Measurements from ENCODE around the gene CEP112. TPM values are rescaled to one million over a fixed set of nuclear protein-coding genes. Genes with fewer than 3 reads are reported as not detected.
A peak's percentile ranks its signal among the peaks of the same experiment; 100 is the strongest.

Gene CEP112
- total RNA-seq = 1 to 10 TPM in 2 of 5 experiments, under 1 TPM in 3; 0.46 to 2.5 (median 0.76) TPM
- under 1 TPM in 1 of 2 donors, not detected in 1; 0.08 TPM for polyA plus RNA-seq
- 2.2 reads per million, percentile 10 among the genes with 10 or more reads in this experiment for total RNA-seq

DNA sequence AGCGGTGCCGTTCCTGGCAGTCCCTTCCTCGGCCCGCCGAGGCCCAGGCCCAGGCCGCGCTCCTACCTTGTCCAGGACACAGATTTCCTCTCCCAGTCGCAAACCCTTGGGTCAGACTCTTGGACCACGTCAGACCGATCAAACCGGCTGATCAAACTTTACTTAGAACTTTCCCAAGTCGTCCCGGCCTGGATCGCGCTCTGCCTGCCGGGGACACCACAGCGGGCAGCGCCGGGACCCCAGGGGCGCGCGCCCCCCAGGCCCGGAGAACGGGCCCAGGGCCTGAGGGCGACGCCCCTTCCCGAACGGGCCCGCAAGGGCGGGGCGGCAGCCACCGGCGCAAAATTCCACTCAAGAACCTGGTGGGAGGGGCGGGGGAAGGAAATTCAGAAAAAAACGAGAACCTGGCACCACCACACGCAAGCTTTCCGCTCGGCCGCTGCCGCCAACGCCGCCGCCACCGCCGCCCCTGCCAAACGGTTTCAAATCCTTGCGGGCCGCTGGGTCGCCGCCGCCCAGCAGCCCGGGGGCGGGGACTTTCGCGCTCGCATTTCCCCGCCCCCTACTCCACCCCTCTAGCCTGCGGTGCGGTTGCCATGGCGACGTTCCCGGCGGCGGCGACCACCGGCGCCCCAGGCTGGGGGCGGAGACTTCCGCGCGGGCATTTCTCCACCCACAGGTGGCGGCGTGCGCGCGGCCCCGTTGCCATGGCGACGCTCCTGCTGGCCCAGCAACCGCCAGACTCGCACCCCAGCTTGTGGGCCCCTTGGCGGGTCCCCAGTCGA lies at the start of gene CEP112:
Gene CEP112 (minus strand): TSS at position 541 of the 785 bp plus-strand sequence.
- POLR2A ChIA-PET = interaction anchor here (1.2 kb wide), 1 partner anchor 8 kb away, joined by 5 read pairs; no protein-coding TSS in a partner anchor
- H3K36me3 ChIP-seq (ENCODE audit: control insufficient read depth in 2 of 3, insufficient read depth in 3 of 3, low read length in 3 of 3) = no peaks in the 10 kb centered on the region
- H3K27me3 Mint-ChIP-seq = peaks cover 0 to 10% (median 0%) of the 10 kb centered on the region in 5 donors
- peaks cover 5 to 12% of the 10 kb centered on the region in 2 donors for H3K4me1 ChIP-seq (ENCODE audit: control insufficient read depth in 2 of 2, insufficient read depth in 2 of 2, low read length in 2 of 2)
- DNase-seq (peak; percentile 71 to 88 (median 77)), ATAC-seq (peak; percentile 95)
- H3K4me3 Mint-ChIP-seq = peak within 1 kb of the TSS; percentile 78 to 89 (median 84)
- no peaks in the 10 kb centered on the region for H3K36me3 Mint-ChIP-seq
- peaks cover 6 to 18% (median 16%) of the 10 kb centered on the region in 7 donors for H3K4me1 Mint-ChIP-seq
- H3K9me3 Mint-ChIP-seq = no peaks in the 10 kb centered on the region
- intact Hi-C loops (cut with micrococcal nuclease) = loop anchor here (1.0 to 2.0 kb wide), 2 partner anchors 55 to 111 kb away; partner anchors contain the start of gene PRKCA (in 1 of the 2)
- H3K27me3 ChIP-seq (ENCODE audit: control insufficient read depth in 2 of 2, insufficient read depth in 2 of 2, low read length in 2 of 2) = no peaks in the 10 kb centered on the region
- H3K4me3 ChIP-seq (ENCODE audit: low read length) = peak within 1 kb of the TSS; percentile 67
- CTCF ChIA-PET = interaction anchor here (0.5 to 1.2 kb wide), 2 partner anchors 8 to 9 kb away, joined by 3 to 5 read pairs; no protein-coding TSS in a partner anchor
- no peaks in the 10 kb centered on the region for H3K9me3 ChIP-seq (ENCODE audit: control insufficient read depth in 2 of 3, low read length in 3 of 3)
- H3K27ac ChIP-seq (ENCODE audit: low read depth, low read length) = peak within 1 kb of the TSS; percentile 69
- H3K27ac Mint-ChIP-seq = peak within 1 kb of the TSS; percentile 80 to 97 (median 87)

DNA sequence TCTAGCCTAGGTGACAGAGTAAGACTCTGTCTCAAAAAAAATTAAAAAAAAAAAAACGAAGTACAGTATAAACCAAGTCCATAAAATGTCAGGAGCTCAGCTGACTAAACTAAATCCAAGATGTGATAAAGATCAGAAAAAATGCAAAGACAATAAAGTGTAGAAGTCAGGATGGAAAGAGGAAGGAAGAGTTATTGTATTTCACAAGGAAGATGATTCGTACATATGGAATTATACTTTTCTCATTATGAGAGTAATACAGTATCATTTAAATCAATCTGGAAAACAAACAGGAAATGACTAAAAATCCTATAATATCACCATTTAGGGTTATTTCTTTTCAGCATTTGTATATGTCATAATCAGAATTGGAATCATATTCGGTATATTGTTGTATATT lies 48.7 kb upstream of the CEP112 start:
- no peak for DNase-seq
- CTCF ChIA-PET = interaction anchor here (0.6 kb wide), 1 partner anchor 188 kb away, joined by 3 read pairs; no protein-coding TSS in a partner anchor
- Mint-ChIP-seq H3K9me3 (peaks cover 0 to 2% (median 0%) of the 10 kb centered on the region in 11 donors), H3K36me3 (no peaks in the 10 kb centered on the region), H3K4me3 (no peak overlapping the region), H3K27me3 (peaks cover 0 to 4% (median 0%) of the 10 kb centered on the region in 5 donors), H3K4me1 (peaks cover 2 to 17% (median 12%) of the 10 kb centered on the region in 7 donors), H3K27ac (peak overlapping the region in 1 of 9 donors; percentile 13)
- ATAC-seq = no peak
- Histone ChIP-seq H3K36me3 (ENCODE audit: control insufficient read depth in 2 of 3, insufficient read depth in 3 of 3, low read length in 3 of 3) (no peaks in the 10 kb centered on the region), H3K9me3 (ENCODE audit: control insufficient read depth in 2 of 3, low read length in 3 of 3) (no peaks in the 10 kb centered on the region), H3K4me3 (ENCODE audit: low read length) (no peak overlapping the region), H3K4me1 (ENCODE audit: control insufficient read depth in 2 of 2, insufficient read depth in 2 of 2, low read length in 2 of 2) (peaks cover 0 to 11% of the 10 kb centered on the region in 2 donors), H3K27me3 (ENCODE audit: control insufficient read depth in 2 of 2, insufficient read depth in 2 of 2, low read length in 2 of 2) (no peaks in the 10 kb centered on the region), H3K27ac (ENCODE audit: low read depth, low read length) (no peak overlapping the region)
- intact Hi-C loops (cut with micrococcal nuclease) = no loop called here
- POLR2A ChIA-PET = no interaction called here

DNA sequence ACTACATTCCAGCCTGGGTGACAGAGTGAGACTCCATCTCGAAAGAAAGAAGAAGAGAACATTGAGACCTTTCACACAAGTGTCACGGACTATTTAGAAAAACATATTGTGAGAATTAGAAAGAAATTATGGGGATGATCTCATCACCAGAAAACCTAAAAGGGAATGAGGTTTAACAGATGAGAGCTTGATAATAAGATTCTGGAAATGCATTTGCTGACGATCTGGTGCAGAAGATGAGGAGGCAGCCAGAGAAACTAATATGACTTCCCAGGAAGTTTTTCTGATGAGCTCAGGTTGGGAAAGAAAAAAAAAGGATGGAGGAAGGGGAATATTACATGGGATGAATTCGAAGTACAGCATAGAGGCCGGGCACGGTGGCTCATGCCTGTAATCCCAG lies 48.1 kb upstream of the CEP112 start:
- Mint-ChIP-seq H3K27me3 (peaks cover 0 to 4% (median 0%) of the 10 kb centered on the region in 5 donors), H3K27ac (no peak overlapping the region), H3K36me3 (no peaks in the 10 kb centered on the region), H3K4me1 (peaks cover 0 to 13% (median 7%) of the 10 kb centered on the region in 7 donors), H3K9me3 (peaks cover 0 to 2% (median 0%) of the 10 kb centered on the region in 11 donors), H3K4me3 (no peak overlapping the region)
- Histone ChIP-seq H3K4me1 (ENCODE audit: control insufficient read depth in 2 of 2, insufficient read depth in 2 of 2, low read length in 2 of 2) (peaks cover 0 to 5% of the 10 kb centered on the region in 2 donors), H3K4me3 (ENCODE audit: low read length) (no peak overlapping the region), H3K27ac (ENCODE audit: low read depth, low read length) (no peak overlapping the region), H3K27me3 (ENCODE audit: control insufficient read depth in 2 of 2, insufficient read depth in 2 of 2, low read length in 2 of 2) (no peaks in the 10 kb centered on the region), H3K36me3 (ENCODE audit: control insufficient read depth in 2 of 3, insufficient read depth in 3 of 3, low read length in 3 of 3) (no peaks in the 10 kb centered on the region), H3K9me3 (ENCODE audit: control insufficient read depth in 2 of 3, low read length in 3 of 3) (no peaks in the 10 kb centered on the region)
- DNase-seq (no peak), ATAC-seq (no peak)
- intact Hi-C loops (cut with micrococcal nuclease) = no loop called here
- ChIA-PET CTCF (no interaction called here), POLR2A (no interaction called here)

DNA sequence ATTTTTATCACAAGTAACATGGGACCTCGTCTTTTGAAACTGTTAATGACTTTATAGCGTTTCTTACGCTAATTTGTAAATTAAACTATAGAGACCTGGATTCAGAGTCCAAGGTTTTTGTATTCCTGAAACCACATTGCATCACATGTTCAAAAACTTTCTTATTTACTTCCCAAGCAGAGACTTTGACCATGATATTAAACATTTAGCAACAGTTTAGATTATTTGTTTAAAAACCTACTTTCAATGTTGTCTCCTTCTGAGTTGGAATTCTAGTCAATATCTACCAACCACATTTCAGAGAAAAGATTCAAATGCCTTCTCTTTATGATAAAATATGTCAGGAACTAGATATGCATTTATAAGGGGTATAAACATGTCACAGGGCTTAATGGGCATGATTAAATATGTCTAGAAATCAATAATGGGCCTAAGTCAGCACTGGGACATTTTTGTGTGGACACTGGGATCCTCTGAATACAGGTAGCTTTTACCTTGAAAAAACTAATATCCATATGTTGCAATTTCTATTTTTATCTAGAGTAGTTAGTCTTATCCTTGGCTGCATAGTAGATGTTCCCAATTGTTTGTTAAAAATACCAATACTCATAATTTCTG lies 43.6 kb upstream of the CEP112 start:
- H3K27ac Mint-ChIP-seq = no peak overlapping the region
- H3K36me3 Mint-ChIP-seq = no peaks in the 10 kb centered on the region
- H3K9me3 Mint-ChIP-seq = peaks cover 0 to 2% (median 0%) of the 10 kb centered on the region in 11 donors
- no peak for ATAC-seq
- no peaks in the 10 kb centered on the region for H3K36me3 ChIP-seq (ENCODE audit: control insufficient read depth in 2 of 3, insufficient read depth in 3 of 3, low read length in 3 of 3)
- DNase-seq = no peak
- no peaks in the 10 kb centered on the region for H3K9me3 ChIP-seq (ENCODE audit: control insufficient read depth in 2 of 3, low read length in 3 of 3)
- ChIA-PET CTCF (no interaction called here), POLR2A (no interaction called here)
- H3K27ac ChIP-seq (ENCODE audit: low read depth, low read length) = no peak overlapping the region
- H3K4me3 Mint-ChIP-seq = no peak overlapping the region
- H3K27me3 Mint-ChIP-seq = peaks cover 0 to 9% (median 0%) of the 10 kb centered on the region in 5 donors
- H3K27me3 ChIP-seq (ENCODE audit: control insufficient read depth in 2 of 2, insufficient read depth in 2 of 2, low read length in 2 of 2) = no peaks in the 10 kb centered on the region
- peaks cover 3 to 12% (median 10%) of the 10 kb centered on the region in 7 donors for H3K4me1 Mint-ChIP-seq
- intact Hi-C loops (cut with micrococcal nuclease) = no loop called here
- H3K4me1 ChIP-seq (ENCODE audit: control insufficient read depth in 2 of 2, insufficient read depth in 2 of 2, low read length in 2 of 2) = no peaks in the 10 kb centered on the region
- no peak overlapping the region for H3K4me3 ChIP-seq (ENCODE audit: low read length)

DNA sequence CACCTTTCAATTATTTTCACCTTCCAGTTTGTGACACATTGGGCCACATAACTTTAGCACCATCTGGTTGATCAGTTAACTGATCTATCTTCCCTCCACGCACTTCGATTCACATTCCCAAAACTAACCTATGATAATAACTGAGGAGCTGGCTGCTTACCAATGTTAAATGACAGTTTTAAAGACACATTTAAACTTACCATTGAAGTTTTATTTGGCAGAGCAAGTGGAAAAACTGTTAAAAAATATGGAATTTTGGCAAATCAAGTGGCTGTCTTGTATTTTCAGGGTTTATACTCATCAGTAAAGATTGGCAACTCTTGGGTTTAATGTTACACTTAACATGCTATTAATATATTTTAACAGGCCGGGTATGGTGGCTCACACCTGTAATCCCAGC lies 42.7 kb upstream of the CEP112 start:
- Histone ChIP-seq H3K27me3 (ENCODE audit: control insufficient read depth in 2 of 2, insufficient read depth in 2 of 2, low read length in 2 of 2) (no peaks in the 10 kb centered on the region), H3K9me3 (ENCODE audit: control insufficient read depth in 2 of 3, low read length in 3 of 3) (no peaks in the 10 kb centered on the region), H3K4me3 (ENCODE audit: low read length) (no peak overlapping the region), H3K36me3 (ENCODE audit: control insufficient read depth in 2 of 3, insufficient read depth in 3 of 3, low read length in 3 of 3) (no peaks in the 10 kb centered on the region), H3K4me1 (ENCODE audit: control insufficient read depth in 2 of 2, insufficient read depth in 2 of 2, low read length in 2 of 2) (no peaks in the 10 kb centered on the region), H3K27ac (ENCODE audit: low read depth, low read length) (no peak overlapping the region)
- Mint-ChIP-seq H3K27ac (no peak overlapping the region), H3K4me1 (peaks cover 3 to 12% (median 10%) of the 10 kb centered on the region in 7 donors), H3K9me3 (peaks cover 0 to 2% (median 0%) of the 10 kb centered on the region in 11 donors), H3K36me3 (no peaks in the 10 kb centered on the region), H3K27me3 (peaks cover 0 to 13% (median 0%) of the 10 kb centered on the region in 5 donors), H3K4me3 (no peak overlapping the region)
- ChIA-PET POLR2A (no interaction called here), CTCF (no interaction called here)
- no peak for DNase-seq
- intact Hi-C loops (cut with micrococcal nuclease) = no loop called here
- no peak for ATAC-seq

DNA sequence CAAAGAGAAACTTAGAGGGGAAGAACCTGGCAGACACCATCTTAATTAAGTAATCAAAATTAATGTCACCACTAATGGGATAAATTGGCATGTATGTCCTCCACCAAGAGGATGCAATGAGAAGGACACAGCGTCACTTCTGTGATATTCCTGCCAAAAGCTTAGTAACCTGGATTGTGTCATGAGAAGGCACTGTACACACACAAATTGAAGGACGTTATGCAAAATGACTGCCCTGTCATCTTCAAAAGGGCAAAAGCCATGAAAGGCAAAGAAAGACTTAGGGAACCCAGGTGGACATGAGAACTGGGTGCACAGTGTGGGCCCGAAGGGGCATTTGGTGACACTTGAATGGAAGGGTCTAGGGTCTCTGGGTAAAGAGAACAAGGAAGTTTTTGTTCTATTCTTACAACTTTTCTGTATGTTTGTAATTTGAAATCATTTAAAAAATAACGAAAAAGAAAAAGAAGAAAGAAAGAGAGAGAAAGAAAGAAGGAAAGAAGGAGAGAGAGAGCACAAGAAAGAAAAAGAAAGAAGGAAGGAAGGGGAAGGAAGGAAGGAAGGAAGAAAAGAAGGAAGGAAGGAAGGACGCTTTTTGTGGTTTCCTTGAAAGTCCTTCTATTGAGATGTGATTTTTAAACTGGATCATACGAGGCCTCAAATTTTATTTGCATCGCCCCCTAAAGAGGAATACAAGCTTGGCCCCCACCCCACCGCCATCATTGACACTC lies 41.3 kb upstream of the CEP112 start:
- Mint-ChIP-seq H3K27me3 (peaks cover 0 to 14% (median 0%) of the 10 kb centered on the region in 5 donors), H3K4me1 (peaks cover 3 to 12% (median 10%) of the 10 kb centered on the region in 7 donors), H3K36me3 (no peaks in the 10 kb centered on the region), H3K27ac (peak overlapping the region in 4 of 9 donors; percentile 19 to 83 (median 67)), H3K4me3 (peak overlapping the region in 1 of 10 donors; percentile 14), H3K9me3 (peaks cover 0 to under 1% (median 0%) of the 10 kb centered on the region in 11 donors)
- Histone ChIP-seq H3K4me1 (ENCODE audit: control insufficient read depth in 2 of 2, insufficient read depth in 2 of 2, low read length in 2 of 2) (no peaks in the 10 kb centered on the region), H3K4me3 (ENCODE audit: low read length) (no peak overlapping the region), H3K27me3 (ENCODE audit: control insufficient read depth in 2 of 2, insufficient read depth in 2 of 2, low read length in 2 of 2) (no peaks in the 10 kb centered on the region), H3K27ac (ENCODE audit: low read depth, low read length) (no peak overlapping the region), H3K9me3 (ENCODE audit: control insufficient read depth in 2 of 3, low read length in 3 of 3) (no peaks in the 10 kb centered on the region), H3K36me3 (ENCODE audit: control insufficient read depth in 2 of 3, insufficient read depth in 3 of 3, low read length in 3 of 3) (no peaks in the 10 kb centered on the region)
- DNase-seq (no peak), ATAC-seq (no peak)
- intact Hi-C loops (cut with micrococcal nuclease) = no loop called here
- ChIA-PET CTCF (no interaction called here), POLR2A (no interaction called here)
